Measurements from ENCODE around the gene PARD3B. TPM values are rescaled to one million over a fixed set of nuclear protein-coding genes. Genes with fewer than 3 reads are reported as not detected.

PARD3B gene
- total RNA-seq, 1 experiment from 2014 or later: 2.0 TPM

DNA sequence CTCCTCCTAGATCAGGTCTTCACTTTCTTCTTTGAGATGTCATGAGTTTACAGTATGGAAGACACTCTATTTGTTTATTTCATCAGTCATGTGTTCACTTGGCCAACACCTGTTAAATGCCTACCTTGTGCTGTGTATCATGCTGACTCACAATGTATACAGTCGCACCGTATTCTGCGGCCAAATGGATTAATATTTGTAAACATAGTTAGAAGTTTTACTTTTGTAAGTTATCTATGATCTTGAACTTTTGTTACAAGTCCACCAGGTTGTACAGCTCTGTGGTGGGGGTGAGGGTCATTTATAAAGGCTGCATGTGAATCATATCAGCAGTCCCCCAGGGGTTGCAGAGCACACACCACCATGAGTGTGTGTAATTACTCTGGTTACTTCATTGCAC, 728.4 kb downstream of the PARD3B start:
- POLR2A ChIA-PET: no interaction called here
- no peaks in the 10 kb centered on the region for H4K20me1 ChIP-seq (ENCODE audit: insufficient read depth)
- no peaks in the 10 kb centered on the region for H3K36me3 ChIP-seq (ENCODE audit: control insufficient read depth in 1 of 2, insufficient read depth in 2 of 2, low read length in 2 of 2)
- DNase-seq (ENCODE audit: low read depth, low spot score): no peak
- no peaks in the 10 kb centered on the region for H3K79me2 ChIP-seq (ENCODE audit: insufficient read depth, low read length)
- TF ChIP-seq CEBPB (IDR thresholded peaks at IDR 0.05; ENCODE audit: low read depth) (no peak), POLR2A (IDR thresholded peaks at IDR 0.05; ENCODE audit: borderline replicate concordance, extremely low read depth, insufficient read depth, insufficient read length) (no peak), EGR1 (IDR thresholded peaks at IDR 0.05; ENCODE audit: low read depth) (no peak), CBX3 (IDR thresholded peaks at IDR 0.05; ENCODE audit: low read depth) (no peak), YY1 (IDR thresholded peaks at IDR 0.05; ENCODE audit: extremely low read depth, insufficient replicate concordance, low read depth, low read length) (no peak), REST (IDR thresholded peaks at IDR 0.05; ENCODE audit: low read depth) (no peak), ATF3 (IDR thresholded peaks at IDR 0.05) (no peak), SRF (IDR thresholded peaks at IDR 0.05; ENCODE audit: low read depth) (no peak), ZBTB33 (IDR thresholded peaks at IDR 0.05; ENCODE audit: extremely low read depth, insufficient replicate concordance, low read length) (no peak), EZH2phosphoT487 (IDR thresholded peaks at IDR 0.05; ENCODE audit: borderline replicate concordance) (no peak), SIN3A (IDR thresholded peaks at IDR 0.05; ENCODE audit: low read depth) (no peak), TCF7L2 (IDR thresholded peaks at IDR 0.05; ENCODE audit: borderline replicate concordance, extremely low read depth, insufficient read depth, insufficient read length) (no peak), JUND (IDR thresholded peaks at IDR 0.05) (no peak), EZH2 (IDR thresholded peaks at IDR 0.05) (no peak), POLR2AphosphoS5 (IDR thresholded peaks at IDR 0.05; ENCODE audit: low read depth, low read length) (no peak), ELF1 (IDR thresholded peaks at IDR 0.05; ENCODE audit: borderline replicate concordance, low read depth) (no peak), ZFX (IDR thresholded peaks at IDR 0.05) (no peak)
- TF ChIP-seq, protein P1, sequence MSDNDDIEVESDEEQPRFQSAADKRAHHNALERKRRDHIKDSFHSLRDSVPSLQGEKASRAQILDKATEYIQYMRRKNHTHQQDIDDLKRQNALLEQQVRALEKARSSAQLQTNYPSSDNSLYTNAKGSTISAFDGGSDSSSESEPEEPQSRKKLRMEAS (IDR thresholded peaks at IDR 0.05): no peak
- H3K27me3 ChIP-seq (ENCODE audit: insufficient read depth, low read length): no peaks in the 10 kb centered on the region
- H3K9me2 ChIP-seq (ENCODE audit: insufficient read depth): no peaks in the 10 kb centered on the region
- no peak overlapping the region for H2AFZ ChIP-seq (ENCODE audit: low read depth, low read length, poor library complexity, severe bottlenecking)
- no peak for ATAC-seq
- H3K4me1 ChIP-seq (ENCODE audit: control insufficient read depth in 1 of 2, insufficient read depth in 2 of 2, low read length in 2 of 2): no peaks in the 10 kb centered on the region
- no peak overlapping the region for H3K4me3 ChIP-seq (replicated peaks in 1 of 2; ENCODE audit: low read depth in 1 of 2, low read length in 2 of 2)
- no peak overlapping the region for H3K4me2 ChIP-seq (ENCODE audit: low read length)
- CTCF ChIA-PET: no interaction called here
- H3K9ac ChIP-seq (ENCODE audit: low read length): no peak overlapping the region
- BruUV-seq (replicated peaks): no TSS peak
- H3K27ac ChIP-seq (ENCODE audit: low read depth, low read length): no peak overlapping the region
- no peaks in the 10 kb centered on the region for H3K9me3 ChIP-seq (ENCODE audit: control insufficient read depth in 1 of 2, insufficient read depth in 1 of 2, low read depth in 1 of 2, low read length in 2 of 2)
- RAD21 ChIA-PET (ENCODE audit: low non-redundant PET in 1 of 2, low total read pairs in 2 of 2, uncharacterized antibody in 2 of 2, unreplicated experiment in 2 of 2): no interaction called here
- intact Hi-C loops (cut with micrococcal nuclease): no loop called here
